HepG2 (cell line): ENCODE measurements around the gene GLB1L. TPM values are rescaled to one million over a fixed set of nuclear protein-coding genes. Genes with fewer than 3 reads are reported as not detected.

Experiments used
- ATAC-seq: fragments of 200-7000 bp; cut with Tn5 transposase; 3 replicates; pipeline ENCODE4 v1.9.1; 2020; ENCODE audit warnings: mild to moderate bottlenecking, moderate library complexity
- BruUV-seq: library from RNA; stranded (reverse); fragments of 400-500 nt; replicated peaks from 2 replicates; lab custom pipeline; 2021; lab: Mats Ljungman, UMichigan
- CTCF ChIA-PET: fragments of 300-600 bp; formaldehyde crosslinking; extraction: SDS; loops from one replicate; lab custom pipeline; 2021; ENCODE audit warnings: low total read pairs, inconsistent platforms, low intra/inter-chr PET ratio; lab: Yijun Ruan, JAX
- POLR2A ChIA-PET: fragments of 350-600 bp; sonication (Branson Sonifier 250); formaldehyde crosslinking; loops from one replicate; lab custom pipeline; 2020; ENCODE audit warnings: antibody characterized with exemption, inconsistent platforms; lab: Yijun Ruan, JAX
- DNase-seq: peaks from one replicate; pipeline ENCODE4 v3.0.0-alpha.2; 2015; ENCODE audit warnings: low spot score
- FAIRE-seq: peaks from 3 replicates; lab custom pipeline; 2011; peaks lifted over from hg19 to GRCh38; lab: Jason Lieb, UNC
- H2AFZ ChIP-seq: one replicate; pipeline ENCODE4 v1.6.1; 2011; ENCODE audit warnings: low read length, inconsistent platforms
- H3K27ac ChIP-seq: fragments of 300-600 bp; 3 replicates; pipeline ENCODE4 v1.8.0; 2011; ENCODE audit warnings: mixed run types, mild to moderate bottlenecking, mixed read lengths, low read length, inconsistent platforms; ENCODE audit not compliant: insufficient read depth; ENCODE audit errors: extremely low read length
- H3K27me3 ChIP-seq, 2 experiments: fragments of 200-600 bp in 1 of 2; 2 replicates in 1 of 2; 3 replicates in 1 of 2; pipeline versions ENCODE4 v1.6.0 to v1.8.0; 2011; ENCODE audit warnings: low read length in 2 of 2, mild to moderate bottlenecking in 2 of 2, moderate library complexity in 2 of 2, inconsistent platforms in 1 of 2; ENCODE audit not compliant: insufficient read depth in 2 of 2, control insufficient read depth in 1 of 2
- H3K36me3 ChIP-seq, 2 experiments: fragments of 200-600 bp in 1 of 2; replicated peaks in 1 of 2; 2 replicates in 1 of 2; 3 replicates in 1 of 2; pipeline versions ENCODE4 v1.5.1 to v1.8.0; 2011; ENCODE audit warnings: low read length in 2 of 2, inconsistent platforms in 1 of 2; ENCODE audit not compliant: insufficient read depth in 2 of 2, control insufficient read depth in 1 of 2
- H3K4me1 ChIP-seq: 2 replicates; pipeline ENCODE4 v1.5.1; 2012; ENCODE audit warnings: low read length, inconsistent platforms; ENCODE audit not compliant: insufficient read depth
- H3K4me2 ChIP-seq: 2 replicates; pipeline ENCODE4 v1.6.0; 2011; ENCODE audit warnings: low read depth, low read length, inconsistent platforms
- H3K4me3 ChIP-seq, 3 experiments: fragments of 200-600 bp in 1 of 3; sonication (generic), shearing (Covaris generic) in 1 of 3; replicated peaks in 1 of 3; 2 replicates each; pipeline ENCODE4 v1.5.1; 2011 to 2016; ENCODE audit warnings: low read length in 3 of 3, inconsistent platforms in 2 of 3, low read depth in 2 of 3, mild to moderate bottlenecking in 2 of 3, control low read depth in 1 of 3, mixed read lengths in 1 of 3; ENCODE audit not compliant: insufficient read depth in 1 of 3
- H3K79me2 ChIP-seq: one replicate; pipeline ENCODE4 v1.6.1; 2011; ENCODE audit warnings: low read length, inconsistent platforms; ENCODE audit not compliant: insufficient read depth
- H3K9ac ChIP-seq: 2 replicates; pipeline ENCODE4 v1.6.0; 2011; ENCODE audit warnings: mild to moderate bottlenecking, low read depth, low read length, inconsistent platforms; ENCODE audit not compliant: insufficient read depth
- H3K9me3 ChIP-seq: 2 replicates; pipeline ENCODE4 v1.5.1; 2012; ENCODE audit warnings: mild to moderate bottlenecking, low read length
- H4K20me1 ChIP-seq: 2 replicates; pipeline ENCODE4 v1.6.0; 2011; ENCODE audit warnings: inconsistent platforms, mild to moderate bottlenecking, low read length, moderate library complexity; ENCODE audit not compliant: insufficient read depth
- ARNT2 ChIP-seq: sonication (generic); formaldehyde crosslinking; IDR thresholded peaks from 2 replicates; pipeline ENCODE4 v1.8.0; 2022; ENCODE audit warnings: mild to moderate bottlenecking, low read depth, missing genetic modification reagents, moderate library complexity
- CREB1 ChIP-seq, 2 experiments: fragments of 450-650 bp in 1 of 2; IDR thresholded peaks; 2 replicates each; pipeline ENCODE4 v1.6.1; 2016 to 2017; ENCODE audit warnings: control low read depth in 1 of 2, mild to moderate bottlenecking in 1 of 2, missing compliant biosample characterization in 1 of 2, missing genetic modification characterization in 1 of 2
- CTCF ChIP-seq: sonication (generic); formaldehyde crosslinking; IDR thresholded peaks from 2 replicates; pipeline ENCODE4 v1.5.0; 2020; ENCODE audit warnings: mild to moderate bottlenecking, missing genetic modification reagents, moderate library complexity
- IKZF5 ChIP-seq: IDR thresholded peaks from 2 replicates; pipeline ENCODE4 v1.6.1; 2018; ENCODE audit warnings: missing genetic modification reagents, mild to moderate bottlenecking, missing compliant biosample characterization
- POLR2AphosphoS2 ChIP-seq: IDR thresholded peaks from 2 replicates; pipeline ENCODE4 v1.6.1; 2011; ENCODE audit warnings: low read depth, low read length, improper control_type of control experiment
- RELA ChIP-seq: sonication (generic); formaldehyde crosslinking; IDR thresholded peaks from 2 replicates; pipeline ENCODE4 v1.4.0; 2020; ENCODE audit warnings: missing genetic modification reagents
- USF2 ChIP-seq, 2 experiments: sonication (generic) in 1 of 2; formaldehyde crosslinking in 1 of 2; IDR thresholded peaks; 2 replicates each; pipeline versions ENCODE4 v1.5.1 to v1.6.1; 2011 to 2020; ENCODE audit warnings: borderline replicate concordance in 1 of 2, low read depth in 1 of 2, low read length in 1 of 2, mild to moderate bottlenecking in 1 of 2, missing genetic modification reagents in 1 of 2, moderate library complexity in 1 of 2
- ZBTB4 ChIP-seq: sonication (generic); formaldehyde crosslinking; IDR thresholded peaks from 2 replicates; pipeline ENCODE4 v1.4.0; 2020; ENCODE audit warnings: missing genetic modification reagents, mild to moderate bottlenecking, borderline replicate concordance
- ZMYM3 ChIP-seq: sonication (generic); formaldehyde crosslinking; IDR thresholded peaks from 2 replicates; pipeline ENCODE4 v1.5.1; 2020; ENCODE audit warnings: mild to moderate bottlenecking, missing genetic modification reagents
- ZNF136 ChIP-seq: sonication (generic); formaldehyde crosslinking; IDR thresholded peaks from 2 replicates; pipeline ENCODE4 v1.8.1; 2022; ENCODE audit warnings: low read depth, mild to moderate bottlenecking, moderate library complexity, missing genetic modification reagents
- ZNF260 ChIP-seq: sonication (generic); formaldehyde crosslinking; IDR thresholded peaks from 2 replicates; pipeline ENCODE4 v1.4.0; 2020; ENCODE audit warnings: missing genetic modification reagents, low read depth, mild to moderate bottlenecking, borderline replicate concordance
- ZZZ3 ChIP-seq: sonication (generic); formaldehyde crosslinking; IDR thresholded peaks from 2 replicates; pipeline ENCODE4 v1.4.0; 2020; ENCODE audit warnings: missing genetic modification reagents, mild to moderate bottlenecking, borderline replicate concordance
- WGBS: methylation state at CpG from one replicate; pipeline ENCODE4 v1.1.6; 2017; ENCODE audit warnings: low lambda C conversion rate; 5-methylcytosine and 5-hydroxymethylcytosine counted together
- in situ Hi-C: cut with HindIII; loops from 2 replicates; pipeline ENCODE4 v1.10.0; 2017; ENCODE audit warnings: low pct_unique_long_range_greater_than_20kb; ENCODE audit not compliant: extremely low pct_ligation_motif_present
- intact Hi-C: fragments of 100-400 bp; cut with micrococcal nuclease; formaldehyde crosslinking; loops from one replicate; pipeline ENCODE4 v1.10.0; 2022; ENCODE audit not compliant: unreplicated experiment
- polyA plus RNA-seq, 8 experiments: library from polyadenylated mRNA; depleted of rRNA in 3 of 8; stranded (reverse) in 7 of 8; unstranded in 1 of 8; fragments of >200 nt; fragmentation: Illumina TruSeq in 4 of 8; extraction: Trizol in 4 of 8; gene quantifications; 2 replicates each; pipeline versions ENCODE4 v1.2.1 to v1.2.3, GENCODE V29; 2011 to 2016; ENCODE audit warnings: low read depth in 4 of 8, missing spikeins in 1 of 8, mixed read lengths in 1 of 8; ENCODE audit not compliant: insufficient read depth in 1 of 8
- total RNA-seq, 5 experiments: library from RNA; depleted of rRNA; stranded (reverse); fragments of >200 nt; fragmentation: Illumina TruSeq; extraction: Trizol; gene quantifications; 2 replicates each; pipeline ENCODE4 v1.2.3, GENCODE V29; 2016; ENCODE audit warnings: low read depth in 1 of 5

Gene GLB1L
- total and polyA plus RNA-seq, 2 of the 13 experiments (the other 11 are each of a cell fraction or from before 2014, with no cell fraction given) = 6.8 to 7.3 TPM

- Histone ChIP-seq H3K4me1 (peaks cover 53% of the 10 kb centered on the region), H3K36me3 (no peaks in the 10 kb centered on the region), H3K9ac (peak overlapping the region; percentile 46; the same call in 1 of the 2 replicates), H3K79me2 (no peaks in the 10 kb centered on the region), H3K9me3 (no peaks in the 10 kb centered on the region), H4K20me1 (no peaks in the 10 kb centered on the region), H2AFZ (no peak overlapping the region), H3K27ac (no peak overlapping the region), H3K4me3 (peak overlapping the region; percentile 62 to 83 (median 62)), H3K4me2 (peak overlapping the region; percentile 99), H3K27me3 (peaks cover 2 to 40% of the 10 kb centered on the region in 2 experiments; a peak in 4 of 5 replicates)
- WGBS = 17% methylated on average over 12 of the region's 12 CpGs
- CTCF ChIA-PET = no interaction called here
- POLR2A ChIA-PET = interaction anchor here (1.0 to 3.5 kb wide), 11 partner anchors 10 to 134 kb away, joined by 3 to 26 read pairs (median 9); partner anchors contain the start of genes CNPPD1, DNAJB2, GLB1L and STK16
- BruUV-seq = no TSS peak
- DNase-seq (no peak), ATAC-seq (no peak; the same call in 2 of the 3 replicates), FAIRE-seq (peak; percentile 26)
- in situ Hi-C loops (no loop called here), intact Hi-C loops (no loop called here)
- TF ChIP-seq CTCF = peak; percentile 3; the same call in 1 of the 2 replicates
- no peak for TF ChIP-seq POLR2AphosphoS2
- TF ChIP-seq CREB1 (IDR thresholded peaks at IDR 0.05) = peak; percentile 65
- no peak for TF ChIP-seq CREB1 (CRISPR knock-in tag; IDR thresholded peaks at IDR 0.05)
- TF ChIP-seq RELA (CRISPR knock-in tag) = no peak
- TF ChIP-seq USF2 (IDR thresholded peaks at IDR 0.05; ENCODE audit: low read depth, low read length) = no peak
- 0 out of 2 replicates have a peak, but pooled peaks have one; percentile 20 for TF ChIP-seq USF2 (CRISPR knock-in tag; IDR thresholded peaks at IDR 0.05; ENCODE audit: borderline replicate concordance)
- TF ChIP-seq ZMYM3 (CRISPR knock-in tag) = no peak
- 0 out of 2 replicates have a peak, but pooled peaks have one; percentile 4 for TF ChIP-seq IKZF5
- no peak for TF ChIP-seq ARNT2
- no peak for TF ChIP-seq ZNF260 (CRISPR knock-in tag)
- TF ChIP-seq ZBTB4 (CRISPR knock-in tag) = 0 out of 2 replicates have a peak, but pooled peaks have one; percentile 23
- TF ChIP-seq ZNF136 (CRISPR knock-in tag) = no peak
- no peak for TF ChIP-seq ZZZ3 (CRISPR knock-in tag)
Measured at GRCh38 chr2:219254590-219255201, 9.5 kb upstream of the GLB1L start.
